Epithelial cell of esophagus (primary cell): ENCODE data around the gene OR6B1.

ENCODE experiments used
- DNase-seq: peaks from one replicate; pipeline ENCODE4 v3.0.0; 2010; ENCODE audit warnings: low read depth
- H3K4me3 ChIP-seq: 2 replicates; pipeline ENCODE4 v1.5.1; 2011; ENCODE audit warnings: mild to moderate bottlenecking, low read length, control low read depth
- TF ChIP-seq, protein P1 (sequence below): IDR thresholded peaks from 2 replicates; pipeline ENCODE4 v1.5.1; 2011; ENCODE audit warnings: low read depth, mild to moderate bottlenecking, low read length, control low read depth, inconsistent platforms; ENCODE audit not compliant: insufficient read depth; ENCODE audit errors: missing control alignments

Gene OR6B1

DNA sequence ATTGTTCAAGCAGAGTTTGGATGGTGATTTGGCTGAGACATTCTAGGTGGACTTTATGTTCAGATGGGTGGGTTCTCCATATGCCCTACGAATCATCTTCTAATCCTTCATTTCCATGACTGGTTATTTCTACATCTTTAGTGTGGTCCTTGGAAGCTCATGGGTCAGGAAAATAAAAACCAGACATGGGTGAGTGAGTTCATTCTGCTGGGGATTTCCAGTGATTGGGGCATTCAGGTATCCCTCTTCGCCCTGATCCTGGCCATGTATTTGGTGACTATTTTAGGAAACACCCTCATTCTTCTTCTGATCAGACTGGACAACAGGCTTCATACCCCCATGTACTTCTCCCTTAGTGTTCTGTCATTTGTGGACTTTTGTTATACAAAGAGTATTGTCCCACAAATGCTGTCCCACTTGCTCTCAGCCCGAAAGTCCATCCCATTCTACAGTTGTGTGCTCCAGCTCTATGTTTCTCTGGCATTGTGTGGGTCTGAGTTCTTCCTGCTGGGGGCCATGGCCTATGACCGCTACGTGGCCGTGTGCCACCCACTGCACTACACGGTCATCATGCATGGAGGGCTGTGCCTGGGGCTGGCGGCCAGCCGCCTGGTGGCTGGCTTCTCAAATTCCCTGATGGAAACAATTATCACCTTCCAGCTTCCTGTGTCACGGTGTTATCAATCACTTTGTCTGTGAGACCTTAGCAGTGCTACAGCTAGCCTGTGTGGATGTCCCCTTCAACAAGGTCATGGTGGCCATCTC is 19.2 kb upstream of the OR6B1 start:
- no peak overlapping the region for H3K4me3 ChIP-seq
- DNase-seq: peak; percentile 3
- TF ChIP-seq, protein P1, sequence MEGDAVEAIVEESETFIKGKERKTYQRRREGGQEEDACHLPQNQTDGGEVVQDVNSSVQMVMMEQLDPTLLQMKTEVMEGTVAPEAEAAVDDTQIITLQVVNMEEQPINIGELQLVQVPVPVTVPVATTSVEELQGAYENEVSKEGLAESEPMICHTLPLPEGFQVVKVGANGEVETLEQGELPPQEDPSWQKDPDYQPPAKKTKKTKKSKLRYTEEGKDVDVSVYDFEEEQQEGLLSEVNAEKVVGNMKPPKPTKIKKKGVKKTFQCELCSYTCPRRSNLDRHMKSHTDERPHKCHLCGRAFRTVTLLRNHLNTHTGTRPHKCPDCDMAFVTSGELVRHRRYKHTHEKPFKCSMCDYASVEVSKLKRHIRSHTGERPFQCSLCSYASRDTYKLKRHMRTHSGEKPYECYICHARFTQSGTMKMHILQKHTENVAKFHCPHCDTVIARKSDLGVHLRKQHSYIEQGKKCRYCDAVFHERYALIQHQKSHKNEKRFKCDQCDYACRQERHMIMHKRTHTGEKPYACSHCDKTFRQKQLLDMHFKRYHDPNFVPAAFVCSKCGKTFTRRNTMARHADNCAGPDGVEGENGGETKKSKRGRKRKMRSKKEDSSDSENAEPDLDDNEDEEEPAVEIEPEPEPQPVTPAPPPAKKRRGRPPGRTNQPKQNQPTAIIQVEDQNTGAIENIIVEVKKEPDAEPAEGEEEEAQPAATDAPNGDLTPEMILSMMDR: no peak

DNA sequence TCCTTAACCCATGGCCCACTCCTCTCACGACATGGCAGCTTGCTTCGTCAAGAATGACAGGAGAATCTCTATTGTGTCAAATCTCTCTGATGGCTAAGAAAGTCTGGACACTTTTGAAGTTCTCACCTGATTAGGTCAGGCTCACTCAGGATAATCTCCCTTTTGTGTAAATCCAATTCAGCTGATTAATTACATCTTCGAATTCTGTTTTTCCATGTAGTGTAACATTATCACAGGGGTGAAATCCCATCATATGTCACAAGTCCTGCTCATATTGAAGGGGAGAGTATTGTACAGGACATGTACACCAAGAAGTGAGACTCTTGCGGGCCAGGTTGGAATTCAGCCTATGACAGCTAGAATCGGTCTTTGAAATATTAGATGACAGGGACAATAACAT is 16.2 kb upstream of the OR6B1 start:
- TF ChIP-seq, protein P1: no peak
- no peak overlapping the region for H3K4me3 ChIP-seq
- DNase-seq: no peak

DNA sequence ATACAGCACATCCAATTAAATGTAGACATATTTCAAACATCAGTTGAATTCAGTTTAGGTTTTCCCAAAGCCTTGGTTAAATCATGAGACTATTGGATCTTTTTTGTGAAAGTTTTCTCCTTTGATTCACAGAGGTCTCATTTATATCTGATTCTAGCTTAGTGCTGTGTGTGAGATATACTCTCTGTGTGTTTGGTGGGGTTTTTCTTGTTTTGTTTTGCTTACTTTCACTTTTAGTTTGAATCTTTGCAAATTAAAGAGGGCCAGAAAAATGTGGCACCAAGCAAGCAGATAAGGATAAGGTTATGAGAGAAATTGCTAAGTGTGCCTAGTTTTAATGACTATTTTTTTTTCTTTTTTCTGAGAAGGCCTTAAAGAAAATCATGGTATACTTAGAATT is 12.6 kb upstream of the OR6B1 start:
- no peak for DNase-seq
- TF ChIP-seq, protein P1: no peak

DNA sequence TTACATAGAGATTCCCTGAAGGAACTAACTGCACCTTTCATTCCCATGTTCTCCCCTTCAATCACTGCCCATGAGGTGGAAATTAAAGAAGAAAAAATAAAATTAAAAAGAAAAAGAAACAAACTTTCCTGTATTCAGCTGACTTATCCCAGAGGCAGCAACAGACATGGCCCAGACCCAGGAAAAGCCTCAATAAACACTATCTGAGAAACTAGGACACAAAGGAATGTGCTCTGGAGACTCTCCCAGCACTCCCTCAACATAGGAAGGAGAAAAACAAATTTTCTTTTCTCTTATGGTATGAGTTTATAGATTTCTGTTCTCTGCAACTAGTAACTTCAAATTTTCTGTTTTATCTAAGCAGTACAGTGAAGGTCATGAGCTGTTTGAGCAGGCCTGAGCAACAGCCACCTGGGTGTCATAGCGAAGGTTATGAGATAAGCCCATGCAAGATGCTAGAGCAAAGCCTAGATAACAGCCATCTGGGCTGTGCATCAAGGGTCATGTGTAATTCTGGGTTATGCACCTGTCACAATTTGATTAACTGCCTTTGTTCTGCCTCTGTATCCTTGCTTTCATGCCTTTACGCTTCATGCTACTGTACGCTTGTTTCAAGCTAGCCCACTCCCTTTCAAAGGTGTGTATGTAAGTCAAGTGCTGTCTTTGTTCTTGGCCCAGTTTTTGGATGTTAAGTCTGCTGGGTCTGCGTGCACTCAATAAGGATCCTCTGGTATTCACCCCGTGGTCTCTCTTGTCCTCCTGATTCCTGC is 11.0 kb upstream of the OR6B1 start:
- no peak overlapping the region for H3K4me3 ChIP-seq
- DNase-seq: no peak
- TF ChIP-seq, protein P1: no peak

More for the DNA sequence above, 12.6 kb upstream of the OR6B1 start:
- no peak overlapping the region for H3K4me3 ChIP-seq

DNA sequence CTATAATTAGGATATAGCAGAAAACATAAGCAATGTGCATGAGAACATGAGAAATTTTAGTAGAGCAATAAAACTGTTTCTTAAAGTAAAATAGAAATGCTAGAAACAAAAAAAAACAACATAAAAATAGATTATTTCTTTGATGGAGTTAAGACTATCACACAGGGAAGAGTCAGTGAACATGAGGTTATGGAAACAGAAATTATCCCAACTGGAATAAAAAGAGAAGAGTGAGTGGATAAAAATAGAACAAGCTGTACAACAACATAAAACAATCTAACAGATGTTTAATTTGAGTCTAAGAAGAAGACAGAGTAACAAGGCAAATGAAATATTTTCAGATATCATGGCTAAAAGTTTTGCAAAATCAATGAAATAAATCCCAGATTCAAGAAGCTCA is 7.5 kb upstream of the OR6B1 start:
- no peak overlapping the region for H3K4me3 ChIP-seq
- DNase-seq: no peak
- TF ChIP-seq, protein P1: no peak

DNA sequence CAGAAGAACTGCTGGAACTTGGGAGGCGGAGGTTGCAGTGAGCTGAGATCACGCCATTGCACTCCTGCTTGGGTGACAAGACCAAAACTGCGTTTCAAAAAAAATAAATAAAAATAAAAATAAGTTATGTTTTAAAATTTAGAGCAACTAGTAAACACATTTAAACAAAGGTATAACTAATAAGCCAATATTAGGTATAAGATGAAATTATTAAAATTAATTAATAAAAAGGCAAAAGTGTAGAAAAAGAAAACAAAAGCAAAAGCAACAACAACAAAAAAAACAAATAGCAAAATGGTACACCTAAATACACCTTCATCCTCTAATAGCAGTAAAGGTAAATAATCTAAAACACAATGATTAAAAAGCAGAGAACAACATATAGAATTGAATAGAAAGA is 6.2 kb upstream of the OR6B1 start:
- H3K4me3 ChIP-seq: no peak overlapping the region
- no peak for DNase-seq
- TF ChIP-seq, protein P1: no peak
